ENCODE measurements around the gene PLAU. TPM values are rescaled to one million over a fixed set of nuclear protein-coding genes. Genes with fewer than 3 reads are reported as not detected.

Gene PLAU
- total and polyA plus RNA-seq, 9 of the 15 experiments (the other 6 are each of a cell fraction or from before 2014, with no cell fraction given) = 2.1 to 16.9 (median 3.3) TPM

DNA sequence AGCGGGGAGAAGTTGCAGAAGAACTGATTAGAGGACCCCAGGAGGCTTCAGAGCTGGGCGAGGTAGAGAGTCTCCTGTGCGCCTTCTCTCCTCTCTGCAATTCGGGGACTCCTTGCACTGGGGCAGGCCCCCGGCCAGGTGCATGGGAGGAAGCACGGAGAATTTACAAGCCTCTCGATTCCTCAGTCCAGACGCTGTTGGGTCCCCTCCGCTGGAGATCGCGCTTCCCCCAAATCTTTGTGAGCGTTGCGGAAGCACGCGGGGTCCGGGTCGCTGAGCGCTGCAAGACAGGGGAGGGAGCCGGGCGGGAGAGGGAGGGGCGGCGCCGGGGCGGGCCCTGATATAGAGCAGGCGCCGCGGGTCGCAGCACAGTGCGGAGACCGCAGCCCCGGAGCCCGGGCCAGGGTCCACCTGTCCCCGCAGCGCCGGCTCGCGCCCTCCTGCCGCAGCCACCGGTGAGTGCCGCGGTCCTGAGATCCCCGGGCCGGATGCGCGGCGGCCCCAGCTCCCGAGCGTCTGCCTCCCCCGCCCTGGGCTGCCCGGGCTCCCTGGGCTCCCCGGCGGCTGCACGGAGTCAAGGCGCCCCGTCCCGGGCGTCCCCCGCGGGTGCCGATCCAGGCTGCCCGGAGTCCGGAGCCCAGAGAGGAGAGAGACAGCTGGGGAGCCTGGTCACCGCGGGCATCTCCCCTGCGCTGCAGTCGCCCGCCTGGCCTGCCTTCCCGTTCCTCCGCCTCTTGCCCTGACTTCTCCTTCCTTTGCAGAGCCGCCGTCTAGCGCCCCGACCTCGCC is at the start of gene PLAU (continued):
- TF ChIP-seq CTCF (IDR thresholded peaks at IDR 0.05 in 2 of 3, conservative IDR thresholded peaks at IDR 0.05 in 1 of 3; ENCODE audit: insufficient read depth in 2 of 3, low read depth in 1 of 3, low read length in 3 of 3) = peak in 1 of 3 experiments; percentile 2; a peak in 1 of 6 replicates
- no peak for TF ChIP-seq TARDBP (IDR thresholded peaks at IDR 0.05)
- no peak for TF ChIP-seq ATF3 (IDR thresholded peaks at IDR 0.05)
- TF ChIP-seq ATF3 (CRISPR knock-in tag; conservative IDR thresholded peaks at IDR 0.05) = no peak
- no peak for TF ChIP-seq ZBTB49 (CRISPR knock-in tag; IDR thresholded peaks at IDR 0.05; ENCODE audit: borderline replicate concordance)
- TF ChIP-seq ZSCAN29 (IDR thresholded peaks at IDR 0.05) = no peak
- no peak for TF ChIP-seq HOXB6 (CRISPR knock-in tag; IDR thresholded peaks at IDR 0.05; ENCODE audit: borderline replicate concordance)
- peak; percentile 35; the same call in 1 of the 2 replicates for TF ChIP-seq ATF7 (IDR thresholded peaks at IDR 0.05)
- no peak; the same call in 1 of the 2 replicates for TF ChIP-seq MYC (IDR thresholded peaks at IDR 0.05; ENCODE audit: low read depth, low read length)
- 0 out of 2 replicates have a peak, but pooled peaks have one; percentile 58 for TF ChIP-seq MYC (CRISPR knock-in tag; IDR thresholded peaks at IDR 0.05; ENCODE audit: borderline replicate concordance, low read depth)
- TF ChIP-seq ILK (tag; IDR thresholded peaks at IDR 0.05; ENCODE audit: borderline replicate concordance, low read depth) = no peak
- TF ChIP-seq ZKSCAN3 (CRISPR knock-in tag; IDR thresholded peaks at IDR 0.05) = no peak
- TF ChIP-seq, protein P1, sequence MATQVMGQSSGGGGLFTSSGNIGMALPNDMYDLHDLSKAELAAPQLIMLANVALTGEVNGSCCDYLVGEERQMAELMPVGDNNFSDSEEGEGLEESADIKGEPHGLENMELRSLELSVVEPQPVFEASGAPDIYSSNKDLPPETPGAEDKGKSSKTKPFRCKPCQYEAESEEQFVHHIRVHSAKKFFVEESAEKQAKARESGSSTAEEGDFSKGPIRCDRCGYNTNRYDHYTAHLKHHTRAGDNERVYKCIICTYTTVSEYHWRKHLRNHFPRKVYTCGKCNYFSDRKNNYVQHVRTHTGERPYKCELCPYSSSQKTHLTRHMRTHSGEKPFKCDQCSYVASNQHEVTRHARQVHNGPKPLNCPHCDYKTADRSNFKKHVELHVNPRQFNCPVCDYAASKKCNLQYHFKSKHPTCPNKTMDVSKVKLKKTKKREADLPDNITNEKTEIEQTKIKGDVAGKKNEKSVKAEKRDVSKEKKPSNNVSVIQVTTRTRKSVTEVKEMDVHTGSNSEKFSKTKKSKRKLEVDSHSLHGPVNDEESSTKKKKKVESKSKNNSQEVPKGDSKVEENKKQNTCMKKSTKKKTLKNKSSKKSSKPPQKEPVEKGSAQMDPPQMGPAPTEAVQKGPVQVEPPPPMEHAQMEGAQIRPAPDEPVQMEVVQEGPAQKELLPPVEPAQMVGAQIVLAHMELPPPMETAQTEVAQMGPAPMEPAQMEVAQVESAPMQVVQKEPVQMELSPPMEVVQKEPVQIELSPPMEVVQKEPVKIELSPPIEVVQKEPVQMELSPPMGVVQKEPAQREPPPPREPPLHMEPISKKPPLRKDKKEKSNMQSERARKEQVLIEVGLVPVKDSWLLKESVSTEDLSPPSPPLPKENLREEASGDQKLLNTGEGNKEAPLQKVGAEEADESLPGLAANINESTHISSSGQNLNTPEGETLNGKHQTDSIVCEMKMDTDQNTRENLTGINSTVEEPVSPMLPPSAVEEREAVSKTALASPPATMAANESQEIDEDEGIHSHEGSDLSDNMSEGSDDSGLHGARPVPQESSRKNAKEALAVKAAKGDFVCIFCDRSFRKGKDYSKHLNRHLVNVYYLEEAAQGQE (IDR thresholded peaks at IDR 0.05; ENCODE audit: borderline replicate concordance) = 0 out of 2 replicates have a peak, but pooled peaks have one; percentile 20
- TF ChIP-seq, protein P1 (CRISPR knock-in tag; IDR thresholded peaks at IDR 0.05; ENCODE audit: low read depth) = no peak

All from K562 (cell line).